HG03095 (cell line): ENCODE measurements around the gene SPANXN5.
"Not testable (repeated sequence)": the region's sequence is repeated elsewhere in the genome, so short reads cannot be mapped to it uniquely, and the experiment has no call there.

Experiments
- ATAC-seq: cut with Tn5 transposase; IDR thresholded peaks from one replicate; pipeline ENCODE4 v1.9.1; 2021; ENCODE audit warnings: moderate library complexity; ENCODE audit not compliant: unreplicated experiment

SPANXN5 gene

DNA sequence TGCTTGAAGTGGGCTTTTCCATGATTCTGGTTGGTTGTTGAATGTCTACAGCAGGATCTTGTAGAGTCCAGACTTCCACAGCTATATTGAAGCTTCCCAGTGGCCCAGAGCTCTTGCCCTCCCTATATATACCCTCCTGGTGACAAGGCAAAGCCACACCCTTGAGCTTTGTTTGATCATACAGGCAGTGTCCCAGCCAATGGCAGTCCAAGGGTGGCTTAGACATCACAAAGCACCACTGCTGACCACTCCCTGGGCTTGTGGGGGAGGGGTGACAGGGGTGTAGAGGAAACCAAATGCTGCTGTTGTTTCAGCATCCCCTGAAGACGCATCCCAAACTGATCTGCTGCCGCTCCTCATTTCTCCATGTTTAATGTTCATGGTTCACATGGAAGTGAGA, at the start of gene SPANXN5:
SPANXN5 (minus strand) TSS at position 101 of the 400 bp plus-strand sequence; CDS start at position 22, 79 bp downstream.
- not testable (repeated sequence) for ATAC-seq

DNA sequence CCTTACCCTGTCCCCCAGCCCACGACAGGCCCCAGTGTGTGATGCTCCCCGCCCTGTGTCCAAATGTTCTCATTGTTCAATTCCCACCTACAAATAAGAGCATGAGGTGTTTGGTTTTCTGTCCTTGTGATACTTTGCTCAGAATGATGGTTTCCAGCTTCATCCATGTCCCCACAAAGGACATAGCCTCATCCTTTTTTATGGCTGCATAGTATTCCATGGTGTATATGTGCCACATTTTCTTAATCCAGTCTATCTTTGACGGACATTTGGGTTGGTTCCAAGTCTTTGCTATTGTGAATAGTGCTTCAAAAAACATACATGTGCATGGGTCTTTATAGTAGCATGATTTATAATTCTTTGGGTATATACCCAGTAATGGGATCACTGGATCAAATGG, 46.4 kb upstream of the SPANXN5 start:
- not testable (repeated sequence) for ATAC-seq

- ATAC-seq = no peak
Measured at GRCh38 chrX:52839137-52839536, 41.9 kb upstream of the SPANXN5 start.

GRCh38 chrX:52830551-52830950, 33.3 kb upstream of the SPANXN5 start:
- ATAC-seq = no peak

DNA sequence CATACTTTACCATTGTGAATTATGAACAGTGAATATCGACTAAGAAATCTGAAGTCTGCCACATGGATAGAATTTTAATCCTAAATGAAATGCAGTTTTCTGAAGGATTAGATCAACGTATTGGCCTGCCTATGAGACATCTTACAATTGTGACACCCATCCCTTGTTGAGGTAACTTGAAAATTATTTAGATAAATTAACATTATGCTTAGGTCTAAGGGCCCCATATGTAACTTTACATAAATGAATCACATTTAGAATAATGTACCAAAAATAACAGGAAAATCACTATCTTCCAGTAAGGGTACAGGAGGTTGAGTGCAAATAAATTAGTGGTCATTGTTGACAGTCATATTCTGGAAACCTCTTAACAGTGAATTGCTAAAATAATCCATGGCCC, 27.4 kb upstream of the SPANXN5 start:
- no peak for ATAC-seq

DNA sequence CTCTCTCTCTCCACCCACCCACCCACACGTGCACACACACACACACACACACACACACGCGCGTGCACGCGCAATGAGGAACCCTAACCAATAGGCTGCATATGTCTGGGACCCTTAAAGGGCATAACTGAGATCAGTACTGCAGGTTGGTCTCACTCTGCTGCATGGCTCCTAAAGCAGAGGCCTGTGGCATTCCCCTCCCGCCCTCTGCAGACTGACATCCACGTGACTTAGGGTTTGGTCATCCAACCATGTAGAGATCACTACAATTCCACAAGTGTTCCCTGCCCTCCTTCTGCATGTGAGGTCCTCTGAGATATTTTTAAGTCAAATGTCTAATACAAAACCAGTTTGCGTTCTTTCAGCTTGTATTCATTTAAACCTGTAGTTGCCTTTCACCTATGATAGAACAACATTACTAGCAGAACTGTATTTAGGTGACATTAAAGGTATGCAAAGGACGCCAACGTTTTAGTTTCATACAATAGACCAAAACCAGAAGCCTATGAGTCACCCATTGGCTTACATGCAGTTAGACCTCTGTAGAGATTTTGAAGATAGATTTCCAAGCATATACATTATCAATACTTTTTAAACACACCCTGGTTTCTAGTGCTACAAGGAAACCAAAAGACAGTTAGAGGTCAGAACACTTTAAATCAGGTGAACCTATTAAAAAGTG, 24.0 kb upstream of the SPANXN5 start:
- no peak for ATAC-seq

GRCh38 chrX:52819788-52820187, 22.6 kb upstream of the SPANXN5 start:
- no peak for ATAC-seq

- ATAC-seq = no peak
Measured at GRCh38 chrX:52811065-52811625, 13.9 kb upstream of the SPANXN5 start, which contains the start of gene XAGE5. XAGE5 (plus strand) TSS chrX:52811287; CDS start chrX:52812567, 1,280 bp downstream.

- ATAC-seq = not testable (repeated sequence)
Measured at GRCh38 chrX:52804876-52805275, 7.6 kb upstream of the SPANXN5 start.

- not testable (repeated sequence) for ATAC-seq
Measured at GRCh38 chrX:52773504-52773903, 23.7 kb downstream of the SPANXN5 start.

- ATAC-seq = not testable (repeated sequence)
Measured at GRCh38 chrX:52765983-52766382, 31.2 kb downstream of the SPANXN5 start.

DNA sequence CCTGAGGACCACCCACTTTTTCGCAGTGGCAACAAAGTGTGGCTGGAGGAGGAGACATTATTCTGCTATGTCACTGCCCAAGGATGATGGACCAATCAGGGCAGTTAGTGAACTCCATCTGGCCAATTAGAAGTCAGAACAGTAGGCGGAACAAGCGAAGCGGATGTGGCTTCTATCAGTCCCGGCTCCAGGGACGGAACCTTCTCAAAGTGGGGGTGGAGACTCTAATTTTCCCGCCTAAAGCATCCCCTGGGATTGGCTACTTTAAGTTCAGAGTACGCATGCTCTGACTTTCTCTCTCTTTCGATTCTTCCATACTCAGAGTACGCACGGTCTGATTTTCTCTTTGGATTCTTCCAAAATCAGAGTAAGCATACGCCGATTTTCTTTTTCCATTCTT, 46.3 kb downstream of the SPANXN5 start, which contains the start of gene SSX2B:
SSX2B (plus strand) TSS at position 301 of the 400 bp plus-strand sequence. CDS start 1,429 bp downstream, outside the sequence.
- ATAC-seq = not testable (repeated sequence)
